ENCODE results near the gene QPRT.

QPRT gene

GRCh38 chr16:29717113-29717512, 38.1 kb downstream of the QPRT start:
- Histone ChIP-seq H3F3A (ENCODE audit: insufficient read depth, low read length) (no peaks in the 10 kb centered on the region), H3K27ac (ENCODE audit: low read length) (no peak overlapping the region), H3K4me2 (ENCODE audit: low read depth, low read length) (no peak overlapping the region), H4K20me1 (ENCODE audit: insufficient read depth, low read length) (no peaks in the 10 kb centered on the region), H3K4me1 (ENCODE audit: low read length) (no peaks in the 10 kb centered on the region), H3K9ac (ENCODE audit: low read length) (no peak overlapping the region), H2AFZ (ENCODE audit: low read length) (no peak overlapping the region), H3K79me2 (ENCODE audit: low read length) (no peaks in the 10 kb centered on the region), H3K9me2 (replicated peaks; ENCODE audit: insufficient read depth, low read length) (no peaks in the 10 kb centered on the region), H3K4me3 (ENCODE audit: low read length) (no peak overlapping the region), H3K27me3 (replicated peaks; ENCODE audit: insufficient read depth, low read length) (no peaks in the 10 kb centered on the region; the same call in 1 of the 2 replicates), H3K36me3 (replicated peaks; ENCODE audit: insufficient read depth, low read length) (no peaks in the 10 kb centered on the region), H3K9me3 (replicated peaks; ENCODE audit: insufficient read depth, low read length) (no peaks in the 10 kb centered on the region)
- no peak for DNase-seq
- TF ChIP-seq EZH2 (optimal IDR thresholded peaks at IDR 0.05; ENCODE audit: low read depth, low read length) (no peak), CTCF (IDR thresholded peaks at IDR 0.05; ENCODE audit: low read length) (no peak), EZH2phosphoT487 (IDR thresholded peaks at IDR 0.05; ENCODE audit: low read length) (no peak)

GRCh38 chr16:29719063-29719462, 40.1 kb downstream of the QPRT start:
- no peak for TF ChIP-seq EZH2phosphoT487 (IDR thresholded peaks at IDR 0.05; ENCODE audit: low read length)
- TF ChIP-seq EZH2 (optimal IDR thresholded peaks at IDR 0.05; ENCODE audit: low read depth, low read length) = no peak
- TF ChIP-seq CTCF (IDR thresholded peaks at IDR 0.05; ENCODE audit: low read length) = no peak
- Histone ChIP-seq H3K9me2 (replicated peaks; ENCODE audit: insufficient read depth, low read length) (no peaks in the 10 kb centered on the region), H3K9ac (ENCODE audit: low read length) (no peak overlapping the region), H3K79me2 (ENCODE audit: low read length) (no peaks in the 10 kb centered on the region), H3K4me2 (ENCODE audit: low read depth, low read length) (no peak overlapping the region), H3K27ac (ENCODE audit: low read length) (no peak overlapping the region), H2AFZ (ENCODE audit: low read length) (no peak overlapping the region), H3K27me3 (replicated peaks; ENCODE audit: insufficient read depth, low read length) (no peaks in the 10 kb centered on the region; the same call in 1 of the 2 replicates), H3K4me3 (ENCODE audit: low read length) (no peak overlapping the region), H3K9me3 (replicated peaks; ENCODE audit: insufficient read depth, low read length) (no peaks in the 10 kb centered on the region), H3K4me1 (ENCODE audit: low read length) (no peaks in the 10 kb centered on the region), H3K36me3 (replicated peaks; ENCODE audit: insufficient read depth, low read length) (no peaks in the 10 kb centered on the region), H3F3A (ENCODE audit: insufficient read depth, low read length) (no peaks in the 10 kb centered on the region), H4K20me1 (ENCODE audit: insufficient read depth, low read length) (no peaks in the 10 kb centered on the region)
- DNase-seq = no peak

GRCh38 chr16:29720703-29721102, 41.7 kb downstream of the QPRT start:
- Histone ChIP-seq H3F3A (ENCODE audit: insufficient read depth, low read length) (no peaks in the 10 kb centered on the region), H3K9ac (ENCODE audit: low read length) (no peak overlapping the region), H3K9me3 (replicated peaks; ENCODE audit: insufficient read depth, low read length) (no peaks in the 10 kb centered on the region), H3K9me2 (replicated peaks; ENCODE audit: insufficient read depth, low read length) (no peaks in the 10 kb centered on the region), H2AFZ (ENCODE audit: low read length) (no peak overlapping the region), H3K36me3 (replicated peaks; ENCODE audit: insufficient read depth, low read length) (no peaks in the 10 kb centered on the region), H3K79me2 (ENCODE audit: low read length) (no peaks in the 10 kb centered on the region), H4K20me1 (ENCODE audit: insufficient read depth, low read length) (no peaks in the 10 kb centered on the region), H3K4me1 (ENCODE audit: low read length) (no peaks in the 10 kb centered on the region), H3K27ac (ENCODE audit: low read length) (no peak overlapping the region), H3K4me2 (ENCODE audit: low read depth, low read length) (no peak overlapping the region), H3K27me3 (replicated peaks; ENCODE audit: insufficient read depth, low read length) (no peaks in the 10 kb centered on the region; the same call in 1 of the 2 replicates), H3K4me3 (ENCODE audit: low read length) (no peak overlapping the region)
- TF ChIP-seq CTCF (IDR thresholded peaks at IDR 0.05; ENCODE audit: low read length) (no peak), EZH2phosphoT487 (IDR thresholded peaks at IDR 0.05; ENCODE audit: low read length) (no peak), EZH2 (optimal IDR thresholded peaks at IDR 0.05; ENCODE audit: low read depth, low read length) (no peak)
- no peak for DNase-seq
